NK-92 treated with Interleukin-12 subunit alpha and Interleukin-12 subunit beta, amount 100 ng/mL, for 24 hours (cell line): ENCODE data around the gene TIMP3.
"Not testable (repeated sequence)": the region's sequence is repeated elsewhere in the genome, so short reads cannot be mapped to it uniquely, and the experiment has no call there.

ENCODE experiments used
- DNase-seq: peaks from one replicate; lab custom pipeline; 2025; lab: John Stamatoyannopoulos, UW

TIMP3 gene

GRCh38 chr22:32801537-32802236, at the start of gene TIMP3:
Gene TIMP3 (plus strand): TSS chr22:32801705. CDS start chr22:32802002, 297 bp downstream.
- DNase-seq, result no peak

- no peak for DNase-seq
Measured at GRCh38 chr22:32752326-32752725, 49.2 kb upstream of the TIMP3 start.

GRCh38 chr22:32752816-32753520, 48.5 kb upstream of the TIMP3 start:
- DNase-seq, result no peak

- DNase-seq, result no peak
Measured at GRCh38 chr22:32753591-32753990, 47.9 kb upstream of the TIMP3 start.

- no peak for DNase-seq
Measured at GRCh38 chr22:32754413-32755041, 47.0 kb upstream of the TIMP3 start.

GRCh38 chr22:32757086-32757762, 44.3 kb upstream of the TIMP3 start:
- DNase-seq, result not testable (repeated sequence)

- no peak for DNase-seq
Measured at GRCh38 chr22:32758866-32759385, 42.6 kb upstream of the TIMP3 start.

GRCh38 chr22:32760396-32760795, 41.1 kb upstream of the TIMP3 start:
- no peak for DNase-seq

GRCh38 chr22:32760815-32761214, 40.7 kb upstream of the TIMP3 start:
- no peak for DNase-seq

GRCh38 chr22:32761251-32761903, 40.1 kb upstream of the TIMP3 start:
- no peak for DNase-seq

- no peak for DNase-seq
Measured at GRCh38 chr22:32764330-32765131, 37.0 kb upstream of the TIMP3 start.

GRCh38 chr22:32765132-32765618, 36.3 kb upstream of the TIMP3 start:
- DNase-seq, result no peak

- DNase-seq, result no peak
Measured at GRCh38 chr22:32771756-32772155, 29.7 kb upstream of the TIMP3 start.

GRCh38 chr22:32775957-32776356, 25.5 kb upstream of the TIMP3 start:
- no peak for DNase-seq

GRCh38 chr22:32776397-32776796, 25.1 kb upstream of the TIMP3 start:
- no peak for DNase-seq

- no peak for DNase-seq
Measured at GRCh38 chr22:32776802-32777201, 24.7 kb upstream of the TIMP3 start.

GRCh38 chr22:32777987-32778386, 23.5 kb upstream of the TIMP3 start:
- no peak for DNase-seq

GRCh38 chr22:32780726-32781310, 20.7 kb upstream of the TIMP3 start:
- no peak for DNase-seq

GRCh38 chr22:32781695-32782094, 19.8 kb upstream of the TIMP3 start:
- no peak for DNase-seq

- no peak for DNase-seq
Measured at GRCh38 chr22:32785321-32786026, 16.0 kb upstream of the TIMP3 start.
